Stomach (tissue), 9 donors: ENCODE measurements around the gene UBAC1. TPM values are rescaled to one million over a fixed set of nuclear protein-coding genes. Genes with fewer than 3 reads are reported as not detected.
"Not testable (repeated sequence)": the region's sequence is repeated elsewhere in the genome, so short reads cannot be mapped to it uniquely, and the experiment has no call there.

Experiments used
- DNase-seq, 2 donors: peaks; one replicate each; pipeline versions ENCODE4 v3.0.0 to v3.0.0-alpha.2; 2013 to 2019
- H3K27ac ChIP-seq, 5 donors: fragments of 200-600 bp in 4 of 5; sonication (generic) in 4 of 5; one replicate each; pipeline ENCODE4 v1.5.1; 2013 to 2019; ENCODE audit warnings: mild to moderate bottlenecking in 1 of 5, moderate library complexity in 1 of 5
- H3K27me3 ChIP-seq, 3 donors: fragments of 200-600 bp; sonication (generic); one replicate each; pipeline ENCODE4 v1.5.1; 2017 to 2019; ENCODE audit warnings: mixed run types in 1 of 3
- H3K36me3 ChIP-seq, 4 donors: fragments of 200-600 bp; sonication (generic); 1 replicate in 3 of 4; 2 replicates in 1 of 4; pipeline ENCODE4 v1.5.1; 2016 to 2019
- H3K4me1 ChIP-seq, 4 donors: fragments of 200-600 bp; sonication (generic); one replicate each; pipeline ENCODE4 v1.5.1; 2016 to 2019
- H3K4me3 ChIP-seq, 4 donors: fragments of 200-600 bp; sonication (generic) in 3 of 4; one replicate each; pipeline ENCODE4 v1.5.1; 2016 to 2019; ENCODE audit warnings: mild to moderate bottlenecking in 1 of 4
- H3K9me3 ChIP-seq, 4 donors: fragments of 200-600 bp; sonication (generic); one replicate each; pipeline ENCODE4 v1.5.1; 2016 to 2019
- EP300 ChIP-seq: sonication (generic); formaldehyde crosslinking; IDR thresholded peaks from one replicate; pipeline ENCODE4 v1.6.1; 2017; ENCODE audit warnings: antibody characterized with exemption
- POLR2A ChIP-seq, 4 donors: fragments of 450-650 bp; IDR thresholded peaks; one replicate each; pipeline ENCODE4 v1.6.1; 2016; ENCODE audit warnings: antibody characterized with exemption in 4 of 4, control low read depth in 2 of 4, mild to moderate bottlenecking in 1 of 4, moderate library complexity in 1 of 4
- POLR2AphosphoS5 ChIP-seq, 3 donors: sonication (generic); formaldehyde crosslinking; IDR thresholded peaks; one replicate each; pipeline ENCODE4 v1.6.1; 2016; ENCODE audit warnings: antibody characterized with exemption in 3 of 3
- WGBS, 5 donors: extraction: QIAGEN DNeasy Blood & Tissue Kit in 3 of 5; methylation state at CpG; one replicate each; pipeline versions ENCODE4 v1.1.5 to v1.1.7; 2013 to 2018; 5-methylcytosine and 5-hydroxymethylcytosine counted together
- intact Hi-C: fragments of 100-400 bp; cut with DNase I; formaldehyde crosslinking; loops from one replicate; pipeline ENCODE4 v1.15.1; 2023; ENCODE audit warnings: low total_unique reads
- polyA plus RNA-seq, 3 donors: library from polyadenylated mRNA; stranded (reverse); fragments of 200-250 nt; gene quantifications; one replicate each; pipeline ENCODE4 v1.2.3, GENCODE V29; 2013
- total RNA-seq, 5 donors: library from RNA; depleted of rRNA; stranded (reverse); fragments of >200 nt; gene quantifications; one replicate each; pipeline versions ENCODE4 v1.1.0 to v1.2.3, GENCODE V29; 2014 to 2016
- TF ChIP-seq, protein P1 (sequence below), 7 experiments: fragments of 450-650 bp in 4 of 7; fragments of 200-600 bp in 3 of 7; sonication (generic) in 3 of 7; IDR thresholded peaks; one replicate each; pipeline ENCODE4 v1.5.1; 2016 to 2019; ENCODE audit warnings: antibody characterized with exemption in 7 of 7, control low read depth in 2 of 7, mild to moderate bottlenecking in 1 of 7
- donor health status: healthy with polysubstance abuse.
- donor health status: Bipolar disorder and iron deficiency.
- donor health status: healthy.

UBAC1 gene
- total and polyA plus RNA-seq, 8 donors, result 22.6 to 70.1 (median 42.6) TPM

DNA sequence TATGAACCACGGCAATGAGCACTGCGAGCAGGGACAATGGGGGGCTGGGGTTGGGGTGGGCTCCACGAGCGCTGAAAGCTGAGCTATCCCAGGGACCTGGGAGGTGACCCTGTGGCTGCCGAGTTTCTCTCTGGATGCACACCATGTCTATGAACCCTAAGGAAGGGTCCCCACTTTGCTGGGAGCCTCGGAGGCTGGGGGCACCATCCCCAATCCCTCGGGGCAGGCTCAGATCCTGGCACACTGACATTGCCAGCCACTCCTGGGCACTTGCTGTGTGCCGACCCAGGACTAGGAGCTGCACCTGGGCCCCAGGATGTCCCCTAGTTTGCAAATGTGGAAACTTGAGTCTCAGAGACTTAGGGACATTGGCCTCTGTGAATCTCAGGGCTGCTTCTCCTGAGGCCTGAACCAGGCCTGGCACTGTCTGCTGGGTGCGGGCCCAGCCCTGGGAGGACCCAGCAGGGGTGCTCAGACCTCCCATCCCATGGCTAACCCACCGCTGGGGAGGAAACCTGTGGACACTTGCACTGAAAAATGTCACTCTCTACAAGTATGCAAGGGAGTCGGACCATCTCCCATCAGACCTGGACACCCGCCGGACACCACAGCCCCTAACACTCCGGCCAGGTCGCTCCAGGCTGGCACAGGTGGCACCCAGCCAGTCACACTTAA is 40.8 kb downstream of the UBAC1 start:
- no peak for DNase-seq
- no peaks in the 10 kb centered on the region for H3K4me1 ChIP-seq
- WGBS, 5 donors, result 84 to 93% (median 92%) methylated on average over 11 to 15 of the region's 15 CpGs
- H3K36me3 ChIP-seq, result peaks cover 4 to 39% (median 20%) of the 10 kb centered on the region in 4 donors
- H3K9me3 ChIP-seq, result peaks cover 19 to 44% (median 36%) of the 10 kb centered on the region in 4 donors
- TF ChIP-seq POLR2A (IDR thresholded peaks at IDR 0.05), result no peak
- TF ChIP-seq EP300, result no peak
- TF ChIP-seq, protein P1, sequence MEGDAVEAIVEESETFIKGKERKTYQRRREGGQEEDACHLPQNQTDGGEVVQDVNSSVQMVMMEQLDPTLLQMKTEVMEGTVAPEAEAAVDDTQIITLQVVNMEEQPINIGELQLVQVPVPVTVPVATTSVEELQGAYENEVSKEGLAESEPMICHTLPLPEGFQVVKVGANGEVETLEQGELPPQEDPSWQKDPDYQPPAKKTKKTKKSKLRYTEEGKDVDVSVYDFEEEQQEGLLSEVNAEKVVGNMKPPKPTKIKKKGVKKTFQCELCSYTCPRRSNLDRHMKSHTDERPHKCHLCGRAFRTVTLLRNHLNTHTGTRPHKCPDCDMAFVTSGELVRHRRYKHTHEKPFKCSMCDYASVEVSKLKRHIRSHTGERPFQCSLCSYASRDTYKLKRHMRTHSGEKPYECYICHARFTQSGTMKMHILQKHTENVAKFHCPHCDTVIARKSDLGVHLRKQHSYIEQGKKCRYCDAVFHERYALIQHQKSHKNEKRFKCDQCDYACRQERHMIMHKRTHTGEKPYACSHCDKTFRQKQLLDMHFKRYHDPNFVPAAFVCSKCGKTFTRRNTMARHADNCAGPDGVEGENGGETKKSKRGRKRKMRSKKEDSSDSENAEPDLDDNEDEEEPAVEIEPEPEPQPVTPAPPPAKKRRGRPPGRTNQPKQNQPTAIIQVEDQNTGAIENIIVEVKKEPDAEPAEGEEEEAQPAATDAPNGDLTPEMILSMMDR (IDR thresholded peaks at IDR 0.05), result no peak
- TF ChIP-seq POLR2AphosphoS5 (IDR thresholded peaks at IDR 0.05), result no peak
- H3K27me3 ChIP-seq, result no peaks in the 10 kb centered on the region
- H3K27ac ChIP-seq, result no peak overlapping the region
- intact Hi-C loops, result no loop called here
- H3K4me3 ChIP-seq, result no peak overlapping the region

DNA sequence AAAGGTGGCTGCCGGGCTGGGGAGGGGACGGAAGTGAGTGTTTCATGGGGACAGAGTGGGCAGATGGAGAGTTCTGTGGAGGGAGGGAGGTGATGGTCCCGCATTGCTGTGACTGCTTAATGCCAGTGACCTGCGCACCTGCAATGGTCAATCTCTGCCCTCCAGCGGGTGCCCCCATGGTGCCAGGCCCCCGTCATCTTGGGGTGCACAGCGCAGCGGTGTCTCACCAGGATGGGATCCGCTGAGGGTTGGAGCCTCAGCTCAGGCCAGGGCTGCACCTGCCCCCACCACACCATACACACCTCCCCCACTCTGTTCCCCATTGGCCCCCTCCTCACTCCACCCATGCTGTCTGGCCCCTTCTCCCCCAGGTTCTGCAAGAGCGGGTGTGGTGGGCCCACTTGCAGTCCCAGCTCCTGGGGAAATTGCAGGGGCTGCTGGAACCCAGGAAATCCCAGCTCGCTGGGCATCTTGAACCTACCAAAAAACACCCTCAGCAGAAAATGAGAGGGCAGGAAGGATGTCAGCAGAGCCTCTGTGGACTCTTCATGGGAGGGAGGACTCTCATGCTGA is 41.8 kb downstream of the UBAC1 start:
- Histone ChIP-seq H3K9me3 (peaks cover 19 to 54% (median 41%) of the 10 kb centered on the region in 4 donors), H3K4me1 (no peaks in the 10 kb centered on the region), H3K4me3 (no peak overlapping the region), H3K27ac (no peak overlapping the region), H3K36me3 (peaks cover 8 to 45% (median 30%) of the 10 kb centered on the region in 4 donors), H3K27me3 (no peaks in the 10 kb centered on the region)
- 94 to 98% (median 97%) methylated on average over 9 to 11 of the region's 11 CpGs for WGBS, 5 donors
- no peak for DNase-seq
- TF ChIP-seq POLR2A (IDR thresholded peaks at IDR 0.05) (no peak), POLR2AphosphoS5 (IDR thresholded peaks at IDR 0.05) (no peak), EP300 (no peak)
- TF ChIP-seq, protein P1 (IDR thresholded peaks at IDR 0.05), result no peak
- intact Hi-C loops, result no loop called here

DNA sequence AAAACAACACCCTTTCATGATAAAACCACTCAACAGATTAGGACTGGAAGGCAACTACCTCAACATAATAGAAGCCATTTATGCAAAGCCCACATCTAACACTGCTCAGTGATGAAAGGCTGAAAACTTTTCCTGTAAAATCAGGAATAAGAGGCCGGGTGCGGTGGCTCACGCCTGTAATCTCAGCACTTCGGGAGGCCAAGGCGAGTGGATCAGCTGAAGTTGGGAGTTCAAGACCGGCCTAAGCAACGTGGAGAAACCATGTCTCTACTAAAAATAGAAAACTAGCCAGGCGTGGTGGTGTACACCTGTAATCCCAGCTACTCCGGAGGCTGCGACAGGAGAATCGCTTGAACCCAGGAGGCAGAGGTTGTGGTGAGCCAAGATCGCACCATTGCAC is 44.9 kb downstream of the UBAC1 start:
- H3K9me3 ChIP-seq, result peaks cover 19 to 84% (median 51%) of the 10 kb centered on the region in 4 donors
- WGBS, 5 donors, result 85 to 97% (median 95%) methylated on average over 12 of the region's 12 CpGs
- H3K27me3 ChIP-seq, H3K27ac ChIP-seq, DNase-seq, intact Hi-C loops, H3K4me3 ChIP-seq, H3K4me1 ChIP-seq: not testable (repeated sequence)
- peaks cover 7 to 64% (median 51%) of the 10 kb centered on the region in 4 donors for H3K36me3 ChIP-seq

DNA sequence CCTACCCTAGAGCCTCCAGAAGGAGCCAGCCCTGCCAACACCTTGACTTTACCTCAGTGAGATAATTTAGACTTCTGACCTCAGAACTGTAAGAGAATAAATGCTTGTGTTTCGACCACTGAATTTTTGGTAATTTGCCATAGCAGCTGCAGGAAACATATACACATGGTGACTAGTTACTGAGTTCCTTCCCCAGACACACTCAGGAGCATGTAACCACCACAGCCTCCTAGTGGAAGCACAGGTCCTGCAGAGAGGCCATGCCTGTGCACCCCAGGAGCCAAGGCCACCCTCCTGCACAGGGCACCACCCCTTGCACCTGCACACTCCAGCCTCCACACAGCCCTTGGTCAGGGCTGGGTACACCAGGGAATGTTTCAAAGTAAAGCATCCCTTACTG is 46.3 kb downstream of the UBAC1 start:
- intact Hi-C loops, result no loop called here
- no peak overlapping the region for H3K4me3 ChIP-seq
- no peak for DNase-seq
- 80 to 100% (median 94%) methylated on average over 1 of the region's 1 CpG for WGBS, 5 donors
- H3K4me1 ChIP-seq, result peaks cover 0 to 1% (median 0%) of the 10 kb centered on the region in 4 donors
- H3K36me3 ChIP-seq, result peaks cover 7 to 72% (median 59%) of the 10 kb centered on the region in 4 donors
- no peak for TF ChIP-seq POLR2AphosphoS5 (IDR thresholded peaks at IDR 0.05)
- TF ChIP-seq, protein P1 (IDR thresholded peaks at IDR 0.05), result no peak
- no peak for TF ChIP-seq POLR2A (IDR thresholded peaks at IDR 0.05)
- TF ChIP-seq EP300, result no peak
- H3K27ac ChIP-seq, result no peak overlapping the region
- no peaks in the 10 kb centered on the region for H3K27me3 ChIP-seq
- H3K9me3 ChIP-seq, result peaks cover 19 to 84% (median 51%) of the 10 kb centered on the region in 4 donors

DNA sequence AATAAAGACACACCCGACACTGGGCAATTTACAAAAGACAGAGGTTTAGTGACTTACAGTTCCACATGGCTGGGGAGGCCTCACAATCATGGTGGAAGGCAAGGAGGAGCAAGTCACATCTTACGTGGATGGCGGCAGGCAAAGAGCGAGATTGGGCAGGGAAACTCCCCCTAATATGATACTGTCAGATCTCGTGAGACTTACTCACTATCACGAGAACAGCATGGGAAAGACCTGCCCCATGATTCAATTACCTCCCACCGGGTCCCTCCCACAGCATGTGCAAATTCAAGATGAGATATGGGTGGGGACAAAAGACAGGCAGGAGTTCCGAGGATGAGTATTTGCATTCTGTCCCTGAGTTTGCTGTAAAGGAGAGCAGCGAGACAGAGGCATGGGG is 49.9 kb downstream of the UBAC1 start:
- intact Hi-C loops, H3K4me3 ChIP-seq, H3K27me3 ChIP-seq, DNase-seq, H3K27ac ChIP-seq: not testable (repeated sequence)
- 93 to 98% (median 96%) methylated on average over 9 of the region's 9 CpGs for WGBS, 5 donors
- peaks cover 11 to 25% (median 24%) of the 10 kb centered on the region in 4 donors for H3K4me1 ChIP-seq
- H3K36me3 ChIP-seq, result peaks cover 7 to 58% (median 56%) of the 10 kb centered on the region in 4 donors
- H3K9me3 ChIP-seq, result peaks cover 0 to 48% (median 21%) of the 10 kb centered on the region in 4 donors
